GM21515 (cell line): ENCODE results near the gene STOX2.

Experiments
- ATAC-seq: cut with Tn5 transposase; IDR thresholded peaks from one replicate; pipeline ENCODE4 v1.9.1; 2021; ENCODE audit not compliant: unreplicated experiment

Gene STOX2

DNA sequence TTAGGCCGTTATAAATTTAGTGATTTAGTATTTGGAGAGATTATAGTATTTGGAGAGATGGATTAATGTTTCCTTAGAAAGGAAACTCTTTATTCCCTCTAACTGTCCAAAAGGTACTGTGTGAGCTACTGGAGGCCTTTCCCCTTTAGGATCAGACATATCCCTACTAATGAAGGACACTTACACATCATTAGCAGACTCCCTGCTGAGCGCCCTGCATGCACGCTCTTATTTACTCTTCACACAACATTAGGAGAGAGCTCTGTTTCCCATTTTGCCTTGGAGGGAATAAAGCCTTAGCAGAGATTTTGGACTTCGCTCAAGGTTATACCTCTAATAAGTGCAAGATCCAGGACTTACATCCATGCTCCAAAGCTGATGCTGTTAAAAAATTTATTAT, 17.8 kb upstream of the STOX2 start:
- ATAC-seq, result no peak

GRCh38 chr4:183888564-183888963, 16.5 kb upstream of the STOX2 start:
- no peak for ATAC-seq

- no peak for ATAC-seq
Observed at GRCh38 chr4:183889190-183889589, 15.9 kb upstream of the STOX2 start.

DNA sequence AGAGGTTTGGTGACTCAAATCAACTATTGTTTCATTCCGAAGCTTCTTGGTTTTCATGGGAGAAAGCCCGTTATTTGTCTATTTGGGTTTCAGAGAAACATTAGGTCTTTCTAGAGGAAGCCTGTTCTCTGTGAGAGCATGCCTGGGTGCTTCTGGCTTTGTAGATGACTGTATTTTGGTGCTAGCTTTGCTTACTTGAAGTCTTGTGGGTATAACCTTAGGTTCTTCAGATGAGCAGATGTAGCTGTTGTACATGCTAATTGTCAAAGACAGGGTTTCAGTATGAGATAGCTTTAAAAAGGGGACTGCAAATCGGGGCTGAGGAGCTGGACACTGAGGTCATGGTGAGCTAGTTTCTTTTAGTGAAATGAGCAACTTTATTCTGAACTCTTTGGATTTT, 7.9 kb upstream of the STOX2 start:
- no peak for ATAC-seq

GRCh38 chr4:183898456-183898855, 6.7 kb upstream of the STOX2 start:
- ATAC-seq, result no peak

DNA sequence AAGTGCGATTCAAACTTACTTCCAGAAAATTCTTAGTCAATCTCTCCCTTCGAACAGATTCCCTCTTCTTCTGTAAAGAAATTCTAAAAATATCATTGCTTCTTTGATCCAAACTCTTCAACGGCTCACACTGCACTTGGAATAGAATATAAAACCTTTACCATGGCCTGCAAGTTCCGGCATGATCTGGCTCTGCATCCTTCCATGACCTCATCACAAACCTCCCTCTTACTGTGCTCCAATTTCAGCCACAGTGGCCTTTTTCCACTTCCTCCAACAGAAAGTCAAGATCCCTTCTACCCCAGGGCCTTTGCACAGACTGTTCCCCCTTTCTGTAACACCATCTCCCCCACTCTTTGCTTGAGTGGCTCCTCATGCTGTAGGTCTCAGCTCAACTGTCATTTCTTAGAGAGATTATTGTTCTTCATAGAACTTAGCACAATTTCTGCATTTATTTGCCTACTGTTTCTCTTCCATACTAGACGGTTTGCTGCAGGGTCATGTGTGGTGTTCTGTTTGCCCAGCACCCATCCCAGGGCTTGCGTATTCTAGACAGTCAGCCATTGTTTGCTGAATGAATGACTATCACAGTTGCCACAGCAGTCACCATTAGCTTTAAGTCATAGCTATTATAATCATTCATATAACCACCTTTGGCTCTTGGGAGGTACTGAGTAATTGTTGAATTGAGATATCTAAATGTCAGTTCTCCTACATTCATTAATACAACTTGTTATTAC, 1.9 kb upstream of the STOX2 start:
- ATAC-seq, result no peak

GRCh38 chr4:183905593-183906488, 734 bp downstream of the STOX2 start:
- ATAC-seq, result no peak

- no peak for ATAC-seq
Observed at GRCh38 chr4:183906489-183906738, 1.3 kb downstream of the STOX2 start.

GRCh38 chr4:183906739-183907651, 1.9 kb downstream of the STOX2 start:
- no peak for ATAC-seq

DNA sequence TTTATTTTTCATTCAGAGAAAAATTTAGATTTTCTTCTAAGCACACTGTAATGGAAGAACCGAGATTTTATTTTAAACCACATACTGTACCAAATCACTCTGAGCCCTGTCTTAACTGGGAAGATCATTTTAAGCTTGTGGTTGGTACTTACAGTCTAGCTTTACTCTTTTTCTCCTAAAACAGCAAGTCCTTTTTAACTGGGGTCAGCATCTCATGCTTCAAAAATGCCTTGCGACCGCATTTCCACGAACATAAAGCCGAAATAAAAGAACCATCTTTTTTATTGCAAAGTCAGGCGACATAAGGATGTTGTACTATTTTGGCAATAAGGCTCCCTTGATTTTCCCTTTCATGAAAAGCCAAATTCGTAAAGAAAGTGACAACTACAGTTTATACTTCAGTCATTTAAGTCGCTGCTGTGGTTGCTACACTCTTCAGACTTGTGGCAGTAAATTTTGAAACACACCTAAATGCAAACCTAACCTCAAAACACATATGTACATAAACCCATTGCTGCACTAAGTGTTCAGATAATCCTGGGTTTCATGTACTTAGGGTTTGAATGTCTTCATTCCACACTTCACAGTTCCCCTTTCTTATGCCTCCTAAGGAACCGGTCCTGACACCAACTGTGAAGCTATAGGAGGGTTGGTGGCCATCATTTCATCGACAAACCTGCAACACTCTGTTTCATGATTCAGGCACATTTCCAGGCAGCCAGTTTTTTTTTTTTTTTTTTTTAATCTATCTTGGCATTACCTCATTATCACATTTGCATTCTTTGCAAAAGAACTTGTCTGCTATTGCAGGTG, 3.0 kb downstream of the STOX2 start:
- ATAC-seq, result no peak

DNA sequence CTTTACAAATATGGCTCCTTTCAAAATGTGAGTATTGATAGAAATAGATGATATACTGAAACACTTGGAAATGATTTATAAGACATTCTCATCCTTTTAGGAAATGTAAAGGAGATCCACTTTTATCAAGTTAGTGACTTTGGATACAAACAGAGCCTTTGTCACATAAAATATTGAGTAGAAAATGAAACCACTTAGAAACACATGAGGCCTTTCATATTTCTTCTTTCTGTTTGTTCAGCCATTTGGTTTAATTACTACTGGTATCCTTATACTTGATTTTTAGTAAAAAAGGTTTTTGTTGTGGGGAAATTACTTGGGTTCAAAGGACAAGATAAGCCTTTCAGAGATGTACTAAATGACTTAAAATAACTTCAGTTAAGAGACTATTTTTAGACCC, 4.1 kb downstream of the STOX2 start:
- no peak for ATAC-seq

GRCh38 chr4:183909801-183910200, 4.7 kb downstream of the STOX2 start:
- ATAC-seq, result no peak

GRCh38 chr4:183912585-183912984, 7.5 kb downstream of the STOX2 start:
- ATAC-seq, result no peak

DNA sequence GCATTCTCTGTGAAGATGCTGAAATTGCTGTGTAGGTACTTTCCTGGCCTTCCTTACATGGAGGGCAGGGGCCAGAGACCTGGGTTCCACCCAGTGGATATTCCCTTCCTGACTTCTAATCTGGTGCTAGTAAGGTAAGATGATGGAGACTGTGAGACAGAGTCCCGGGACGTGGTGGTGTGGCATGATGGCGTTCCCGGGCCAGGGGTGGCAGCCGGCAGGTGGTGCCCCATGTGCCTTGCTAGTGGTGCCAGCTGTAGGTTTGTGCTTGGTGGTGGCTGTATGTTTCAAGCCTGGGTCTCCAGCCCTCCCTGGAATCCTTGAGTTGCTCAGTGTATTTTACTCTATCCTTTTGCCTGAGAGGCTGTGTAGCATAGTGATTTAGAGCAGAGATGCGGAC, 10.9 kb downstream of the STOX2 start:
- ATAC-seq, result no peak

DNA sequence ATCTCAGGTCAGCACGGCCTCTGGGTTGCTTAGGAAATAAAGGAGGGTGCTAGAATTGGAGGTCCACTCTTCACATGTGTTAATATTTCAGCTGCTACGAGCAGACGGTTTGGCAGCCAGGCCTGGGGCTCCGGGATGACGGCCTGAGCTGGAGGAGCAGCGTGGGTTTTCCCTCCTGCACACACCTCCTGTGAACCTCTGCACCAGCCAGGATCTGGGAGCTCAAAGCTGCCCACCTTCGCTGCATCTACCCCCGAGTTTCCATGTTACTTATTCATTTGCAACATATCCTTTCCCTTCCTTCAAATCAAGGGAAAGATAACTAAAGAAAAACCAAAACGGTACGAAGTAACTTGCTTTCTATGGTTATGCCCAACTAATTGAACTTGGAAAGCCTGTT, 13.6 kb downstream of the STOX2 start:
- no peak for ATAC-seq

GRCh38 chr4:183919141-183919540, 14.0 kb downstream of the STOX2 start:
- ATAC-seq, result no peak

DNA sequence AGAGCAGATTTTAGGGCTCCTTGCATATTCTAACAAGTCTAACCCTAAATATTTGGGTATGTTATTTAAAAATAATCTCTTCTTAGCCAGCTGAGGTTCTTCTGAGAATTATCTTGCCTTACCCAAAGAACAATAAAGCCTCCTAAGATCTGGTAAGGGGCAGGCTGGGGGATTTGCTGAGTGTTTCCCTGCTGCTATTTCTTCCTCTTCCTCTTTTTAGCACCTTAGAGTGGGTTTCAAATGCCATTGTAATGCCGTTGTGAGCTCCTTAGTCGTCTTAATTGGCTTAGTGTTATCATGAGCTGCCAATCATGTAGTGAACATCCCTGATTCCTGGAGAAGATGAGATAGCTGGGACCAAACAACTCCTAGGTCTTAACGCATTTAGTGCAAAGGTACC, 15.4 kb downstream of the STOX2 start:
- no peak for ATAC-seq

- no peak for ATAC-seq
Observed at GRCh38 chr4:183921335-183921734, 16.2 kb downstream of the STOX2 start.

GRCh38 chr4:183924362-183925044, 19.4 kb downstream of the STOX2 start:
- ATAC-seq, result no peak

- ATAC-seq, result no peak
Observed at GRCh38 chr4:183926950-183927349, 21.8 kb downstream of the STOX2 start.
